MCF 10A (cell line): Measurements from ENCODE around the gene ADAM15. TPM values are rescaled to one million over a fixed set of nuclear protein-coding genes. Genes with fewer than 3 reads are reported as not detected.
A peak's percentile ranks its signal among the peaks of the same experiment; 100 is the strongest.

Experiments used
- BruUV-seq: library from RNA; stranded (reverse); fragments of 400-500 nt; replicated peaks from 2 replicates; lab custom pipeline; 2021; lab: Mats Ljungman, UMichigan
- CTCF ChIA-PET: fragments of 300-600 bp; sonication (Branson Sonifier 250); formaldehyde crosslinking; extraction: SDS; loops from one replicate; lab custom pipeline; 2021; ENCODE audit warnings: antibody characterized with exemption, inconsistent platforms; lab: Yijun Ruan, JAX
- POLR2A ChIA-PET: fragments of 300-600, 350-650 bp; sonication (Branson Sonifier 250); formaldehyde crosslinking; extraction: SDS; loops from one replicate; lab custom pipeline; 2020; ENCODE audit warnings: antibody characterized with exemption, inconsistent platforms; lab: Yijun Ruan, JAX
- DNase-seq: peaks from one replicate; pipeline ENCODE4 v3.0.0-alpha.2; 2018; ENCODE audit not compliant: unreplicated experiment
- H3K27ac Mint-ChIP-seq: one replicate; pipeline ENCODE4 v1.8.0; 2022; ENCODE audit warnings: mild to moderate bottlenecking, low read depth, mixed read lengths; ENCODE audit not compliant: unreplicated experiment
- H3K27me3 Mint-ChIP-seq: one replicate; pipeline ENCODE4 v1.8.0; 2022; ENCODE audit warnings: mixed read lengths; ENCODE audit not compliant: insufficient read depth, unreplicated experiment
- H3K36me3 Mint-ChIP-seq: one replicate; pipeline ENCODE4 v1.8.0; 2022; ENCODE audit warnings: mild to moderate bottlenecking, moderate library complexity, mixed read lengths; ENCODE audit not compliant: insufficient read depth, unreplicated experiment
- H3K4me1 Mint-ChIP-seq: one replicate; pipeline ENCODE4 v1.8.0; 2022; ENCODE audit warnings: mixed read lengths; ENCODE audit not compliant: insufficient read depth, unreplicated experiment
- H3K4me3 Mint-ChIP-seq: one replicate; pipeline ENCODE4 v1.8.0; 2022; ENCODE audit warnings: mild to moderate bottlenecking, moderate library complexity, mixed read lengths; ENCODE audit not compliant: unreplicated experiment
- H3K9me3 Mint-ChIP-seq: one replicate; pipeline ENCODE4 v1.8.0; 2022; ENCODE audit warnings: mixed read lengths; ENCODE audit not compliant: unreplicated experiment
- CTCF ChIP-seq: fragments of 200-600 bp; IDR thresholded peaks from one replicate; pipeline ENCODE4 v1.8.0; 2022; ENCODE audit warnings: antibody characterized with exemption, mild to moderate bottlenecking; ENCODE audit not compliant: unreplicated experiment
- intact Hi-C: fragments of 100-400 bp; cut with micrococcal nuclease; formaldehyde crosslinking; loops from 2 replicates; pipeline ENCODE4 v1.14.1; 2022
- total RNA-seq: library from RNA; stranded (reverse); gene quantifications from 2 replicates; pipeline ENCODE4 v1.2.3, GENCODE V29; 2022

ADAM15 gene
- total RNA-seq, 1 experiment from 2014 or later = 385 TPM

GRCh38 chr1:155079210-155079486 lies 28.0 kb downstream of the ADAM15 start:
- H3K36me3 Mint-ChIP-seq = no peaks in the 10 kb centered on the region
- peaks cover 41% of the 10 kb centered on the region for H3K4me1 Mint-ChIP-seq
- H3K27me3 Mint-ChIP-seq = peaks cover 30% of the 10 kb centered on the region
- peak overlapping the region; percentile 57 for H3K27ac Mint-ChIP-seq
- TF ChIP-seq CTCF = no peak
- ChIA-PET POLR2A (interaction anchor here (0.8 to 5.5 kb wide), 14 partner anchors 10 to 505 kb away, joined by 3 to 41 read pairs (median 6); partner anchors contain the start of genes ADAM15, CKS1B, EFNA4 and FLAD1), CTCF (interaction anchor here (0.6 to 2.6 kb wide), 8 partner anchors 10 to 229 kb away, joined by 3 to 17 read pairs (median 4); partner anchors contain the start of gene KRTCAP2)
- H3K4me3 Mint-ChIP-seq = peak overlapping the region; percentile 77
- H3K9me3 Mint-ChIP-seq = no peaks in the 10 kb centered on the region
- no TSS peak for BruUV-seq
- intact Hi-C loops = no loop called here
- DNase-seq = no peak

- peak overlapping the region; percentile 77 for H3K4me3 Mint-ChIP-seq
- no peaks in the 10 kb centered on the region for H3K36me3 Mint-ChIP-seq
- peak overlapping the region; percentile 57 for H3K27ac Mint-ChIP-seq
- peaks cover 46% of the 10 kb centered on the region for H3K4me1 Mint-ChIP-seq
- H3K9me3 Mint-ChIP-seq = no peaks in the 10 kb centered on the region
- no peak for DNase-seq
- CTCF ChIA-PET = interaction anchor here (0.6 to 2.6 kb wide), 6 partner anchors 9 to 36 kb away, joined by 3 to 17 read pairs (median 5); no protein-coding TSS in a partner anchor
- intact Hi-C loops = no loop called here
- peaks cover 30% of the 10 kb centered on the region for H3K27me3 Mint-ChIP-seq
- TF ChIP-seq CTCF = no peak
- no TSS peak for BruUV-seq
- POLR2A ChIA-PET = interaction anchor here (0.7 to 3.8 kb wide), 12 partner anchors 12 to 110 kb away, joined by 3 to 15 read pairs (median 7); partner anchors contain the start of genes ADAM15, EFNA4, KRTCAP2 and SHC1
These were observed 28.6 kb downstream of the ADAM15 start for GRCh38 chr1:155079487-155080311.

- CTCF ChIA-PET = interaction anchor here (0.6 to 2.6 kb wide), 8 partner anchors 16 to 202 kb away, joined by 3 to 16 read pairs (median 3); no protein-coding TSS in a partner anchor
- Mint-ChIP-seq H3K4me1 (peaks cover 50% of the 10 kb centered on the region), H3K36me3 (no peaks in the 10 kb centered on the region), H3K4me3 (peak overlapping the region; percentile 77), H3K9me3 (no peaks in the 10 kb centered on the region), H3K27me3 (peaks cover 30% of the 10 kb centered on the region), H3K27ac (no peak overlapping the region)
- intact Hi-C loops = no loop called here
- no TSS peak for BruUV-seq
- DNase-seq = no peak
- POLR2A ChIA-PET = interaction anchor here (0.6 to 3.8 kb wide), 17 partner anchors 10 to 1132 kb away, joined by 3 to 13 read pairs (median 4); partner anchors contain the start of genes ADAM15, EFNA4, KRTCAP2 and PMF1
- no peak for TF ChIP-seq CTCF
These were observed 29.5 kb downstream of the ADAM15 start for GRCh38 chr1:155080312-155081228.
